ENCODE data around the gene GFER. TPM values are rescaled to one million over a fixed set of nuclear protein-coding genes. Genes with fewer than 3 reads are reported as not detected.

Gene GFER
- total and polyA plus RNA-seq, 2 of the 8 experiments (the other 6 are each of a cell fraction or from before 2014, with no cell fraction given), result 17.7 to 37.9 TPM

DNA sequence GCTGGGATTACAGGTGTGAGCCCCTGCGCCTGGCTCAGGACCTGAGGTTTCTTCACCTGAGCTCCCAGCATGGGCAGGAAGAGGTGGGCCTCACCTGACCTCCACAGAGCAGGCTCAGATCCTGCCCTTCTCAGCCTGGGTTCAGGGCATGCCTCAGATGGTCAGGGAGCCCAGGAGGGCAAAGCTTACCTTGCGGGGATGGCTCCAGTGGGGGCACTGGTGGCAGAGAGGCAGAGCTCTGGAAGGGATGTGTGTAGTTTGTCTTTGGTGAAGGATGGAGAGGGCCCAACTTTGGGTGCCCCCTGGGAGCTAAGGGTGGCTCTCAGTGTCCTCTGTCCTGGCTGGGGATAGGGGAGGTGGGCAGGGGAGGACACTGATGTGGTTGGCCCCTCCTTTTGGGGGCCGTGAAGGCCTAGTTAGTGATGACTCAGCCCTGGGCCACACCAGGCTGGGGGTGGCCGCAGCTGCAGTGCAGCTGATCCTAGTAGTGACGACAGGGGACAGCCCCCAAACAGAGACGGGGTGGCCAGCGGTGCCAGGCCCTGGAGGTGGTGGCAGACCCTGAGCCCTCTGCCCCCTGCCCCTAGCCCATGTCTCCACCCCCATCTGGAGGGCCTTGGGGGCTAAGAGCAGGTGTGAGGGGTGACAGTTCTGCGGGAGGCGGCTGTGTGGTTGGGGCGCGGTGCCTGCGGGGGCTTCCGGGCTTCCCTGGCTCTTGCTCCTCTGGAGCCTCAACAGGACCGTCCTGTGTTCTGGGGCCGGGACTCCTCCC is 48.5 kb downstream of the GFER start:
- Histone ChIP-seq H3K14ac (ENCODE audit: insufficient read length) (no peak overlapping the region), H3K56ac (replicated peaks; ENCODE audit: insufficient read length, low read depth, low read length) (no peak overlapping the region), H4K5ac (ENCODE audit: insufficient read length, low read depth, low read length) (no peak overlapping the region), H3K23me2 (ENCODE audit: low read depth, low read length) (peaks cover 1% of the 10 kb centered on the region; the same call in 1 of the 2 replicates), H3K79me1 (ENCODE audit: low read depth, low read length) (no peaks in the 10 kb centered on the region), H3K4ac (replicated peaks; ENCODE audit: insufficient read length, low read depth, low read length) (no peak overlapping the region), H2BK20ac (ENCODE audit: low read length) (no peak overlapping the region), H2AFZ (ENCODE audit: low read length) (no peak overlapping the region), H2BK120ac (replicated peaks; ENCODE audit: low read depth, low read length) (no peak overlapping the region), H3K27ac (ENCODE audit: low read depth, low read length) (no peak overlapping the region), H2BK15ac (ENCODE audit: low read length) (no peak overlapping the region), H4K8ac (ENCODE audit: extremely low read depth, insufficient read depth, low read length) (peak overlapping the region; percentile 51; the same call in 1 of the 2 replicates), H3K27me3 (replicated peaks in 1 of 4; ENCODE audit: control insufficient read depth in 3 of 4, extremely low read depth in 1 of 4, insufficient read depth in 3 of 4, low read length in 3 of 4) (peaks cover 0 to 8% (median 7%) of the 10 kb centered on the region in 4 experiments; a peak in 5 of 7 replicates), H3K9ac (replicated peaks in 1 of 4; ENCODE audit: extremely low read depth in 1 of 4, low read depth in 3 of 4, low read length in 3 of 4) (no peak overlapping the region), H3K36me3 (ENCODE audit: control insufficient read depth in 2 of 4, insufficient read depth in 4 of 4, low read length in 3 of 4) (no peaks in the 10 kb centered on the region), H3K79me2 (ENCODE audit: control insufficient read depth in 1 of 2, insufficient read depth in 2 of 2, low read length in 2 of 2) (no peaks in the 10 kb centered on the region), H4K20me1 (replicated peaks in 1 of 2; ENCODE audit: control insufficient read depth in 1 of 2, insufficient read depth in 2 of 2, low read length in 2 of 2) (peaks cover 0 to 9% of the 10 kb centered on the region in 2 experiments), H3K18ac (ENCODE audit: extremely low read depth, low read length) (no peak overlapping the region), H3K4me2 (ENCODE audit: insufficient read depth in 1 of 2, low read depth in 2 of 2, low read length in 2 of 2) (no peak overlapping the region), H3K4me1 (replicated peaks in 1 of 4; ENCODE audit: control insufficient read depth in 3 of 4, insufficient read depth in 4 of 4, low read length in 3 of 4) (peaks cover 0 to 6% (median 2%) of the 10 kb centered on the region in 4 experiments; a peak in 5 of 7 replicates), H3K4me3 (ENCODE audit: extremely low read depth in 1 of 4, insufficient read depth in 2 of 4, low read depth in 3 of 4, low read length in 4 of 4) (no peak overlapping the region), H2AK5ac (ENCODE audit: low read depth, low read length) (no peak overlapping the region), H2BK12ac (ENCODE audit: low read depth, low read length) (no peak overlapping the region), H2BK5ac (ENCODE audit: low read depth, low read length) (no peak overlapping the region), H3K23ac (ENCODE audit: insufficient read length) (no peak overlapping the region), H4K91ac (replicated peaks; ENCODE audit: insufficient read length, low read length) (no peak overlapping the region), H3K9me3 (ENCODE audit: insufficient read depth in 2 of 2, low read depth in 1 of 2, low read length in 1 of 2) (no peaks in the 10 kb centered on the region)
- POLR2A ChIA-PET (ENCODE audit: partially characterized antibody), result interaction anchor here (0.8 to 2.4 kb wide), 4 partner anchors 9 to 119 kb away, joined by 3 to 9 read pairs (median 4); partner anchors contain the start of gene RPS2
- CTCF ChIA-PET (ENCODE audit: partially characterized antibody), result interaction anchor here (0.7 to 2.3 kb wide), 7 partner anchors 9 to 59 kb away, joined by 3 to 16 read pairs (median 5); partner anchors contain the start of gene NPW
- no peak for FAIRE-seq
- DNase-seq (ENCODE audit: low read depth in 1 of 2, low spot score in 2 of 2), result no peak
- 85% methylated on average over 7 of the region's 15 CpGs; no CpG with 5 or more reads in 1 of the 2 experiments for WGBS, 2 experiments (ENCODE audit: extremely low coverage in 1 of 2, insufficient coverage in 1 of 2, insufficient read length in 1 of 2, insufficient replicate concordance in 2 of 2, low coverage in 1 of 2, low lambda C conversion rate in 2 of 2, missing lambda C conversion rate in 1 of 2)
- TF ChIP-seq, protein P1, sequence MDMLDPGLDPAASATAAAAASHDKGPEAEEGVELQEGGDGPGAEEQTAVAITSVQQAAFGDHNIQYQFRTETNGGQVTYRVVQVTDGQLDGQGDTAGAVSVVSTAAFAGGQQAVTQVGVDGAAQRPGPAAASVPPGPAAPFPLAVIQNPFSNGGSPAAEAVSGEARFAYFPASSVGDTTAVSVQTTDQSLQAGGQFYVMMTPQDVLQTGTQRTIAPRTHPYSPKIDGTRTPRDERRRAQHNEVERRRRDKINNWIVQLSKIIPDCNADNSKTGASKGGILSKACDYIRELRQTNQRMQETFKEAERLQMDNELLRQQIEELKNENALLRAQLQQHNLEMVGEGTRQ (IDR thresholded peaks at IDR 0.05; ENCODE audit: low read length), result no peak
- TF ChIP-seq, protein P2, sequence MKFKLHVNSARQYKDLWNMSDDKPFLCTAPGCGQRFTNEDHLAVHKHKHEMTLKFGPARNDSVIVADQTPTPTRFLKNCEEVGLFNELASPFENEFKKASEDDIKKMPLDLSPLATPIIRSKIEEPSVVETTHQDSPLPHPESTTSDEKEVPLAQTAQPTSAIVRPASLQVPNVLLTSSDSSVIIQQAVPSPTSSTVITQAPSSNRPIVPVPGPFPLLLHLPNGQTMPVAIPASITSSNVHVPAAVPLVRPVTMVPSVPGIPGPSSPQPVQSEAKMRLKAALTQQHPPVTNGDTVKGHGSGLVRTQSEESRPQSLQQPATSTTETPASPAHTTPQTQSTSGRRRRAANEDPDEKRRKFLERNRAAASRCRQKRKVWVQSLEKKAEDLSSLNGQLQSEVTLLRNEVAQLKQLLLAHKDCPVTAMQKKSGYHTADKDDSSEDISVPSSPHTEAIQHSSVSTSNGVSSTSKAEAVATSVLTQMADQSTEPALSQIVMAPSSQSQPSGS (IDR thresholded peaks at IDR 0.05; ENCODE audit: low read length), result no peak
- TF ChIP-seq TEAD4 (IDR thresholded peaks at IDR 0.05; ENCODE audit: low read depth, low read length) (no peak), SIN3A (conservative IDR thresholded peaks at IDR 0.05 in 1 of 2, IDR thresholded peaks at IDR 0.05 in 1 of 2; ENCODE audit: low read depth in 1 of 2, low read length in 2 of 2) (no peak), ZNF274 (IDR thresholded peaks at IDR 0.05; ENCODE audit: borderline replicate concordance, extremely low read depth, low read length) (no peak)
